HK-2 (cell line): Measurements from ENCODE around the gene RGS6.
"Not testable (repeated sequence)": the region's sequence is repeated elsewhere in the genome, so short reads cannot be mapped to it uniquely, and the experiment has no call there.

Source experiments
- DNase-seq: peaks from one replicate; pipeline ENCODE4 v3.0.0-alpha.2; 2018; ENCODE audit not compliant: unreplicated experiment

RGS6 gene

GRCh38 chr14:72454388-72455160 is 522.3 kb downstream of the RGS6 start:
- DNase-seq, result no peak

GRCh38 chr14:72457641-72458040 is 525.4 kb downstream of the RGS6 start:
- DNase-seq, result no peak

- no peak for DNase-seq
These were observed 529.8 kb downstream of the RGS6 start for GRCh38 chr14:72462056-72462455.

GRCh38 chr14:72463291-72463866 is 531.1 kb downstream of the RGS6 start:
- peak; percentile 13 for DNase-seq

GRCh38 chr14:72464226-72464625 is 532.0 kb downstream of the RGS6 start:
- no peak for DNase-seq

- no peak for DNase-seq
These were observed 534.1 kb downstream of the RGS6 start for GRCh38 chr14:72466325-72466724.

- no peak for DNase-seq
These were observed 539.1 kb downstream of the RGS6 start for GRCh38 chr14:72471346-72471745.

- DNase-seq, result no peak
These were observed 540.6 kb downstream of the RGS6 start for GRCh38 chr14:72472845-72473244.

GRCh38 chr14:72476657-72477499 is 544.6 kb downstream of the RGS6 start:
- no peak for DNase-seq

GRCh38 chr14:72477578-72477977 is 545.3 kb downstream of the RGS6 start:
- DNase-seq, result not testable (repeated sequence)

GRCh38 chr14:72478471-72478893 is 546.3 kb downstream of the RGS6 start:
- DNase-seq, result no peak

- no peak for DNase-seq
These were observed 547.3 kb downstream of the RGS6 start for GRCh38 chr14:72479461-72479931.

GRCh38 chr14:72480464-72481243 is 548.4 kb downstream of the RGS6 start:
- DNase-seq, result no peak

GRCh38 chr14:72483311-72483710 is 551.1 kb downstream of the RGS6 start:
- no peak for DNase-seq

GRCh38 chr14:72485695-72486094 is 553.5 kb downstream of the RGS6 start:
- DNase-seq, result no peak

- no peak for DNase-seq
These were observed 556.3 kb downstream of the RGS6 start for GRCh38 chr14:72488514-72488913.

- no peak for DNase-seq
These were observed 560.0 kb downstream of the RGS6 start for GRCh38 chr14:72492196-72492595.

- no peak for DNase-seq
These were observed 563.4 kb downstream of the RGS6 start for GRCh38 chr14:72495668-72496067.

- no peak for DNase-seq
These were observed 566.4 kb downstream of the RGS6 start for GRCh38 chr14:72498646-72499045.

- DNase-seq, result no peak
These were observed 567.5 kb downstream of the RGS6 start for GRCh38 chr14:72499746-72500145.

GRCh38 chr14:72500234-72500838 is 568.1 kb downstream of the RGS6 start:
- DNase-seq, result no peak
